NCI-H1930 (cell line): ENCODE measurements around the gene FAM234A.

Experiments
- DNase-seq, 2 experiments: peaks; one replicate each; lab custom pipeline; 2025; lab: John Stamatoyannopoulos, UW

FAM234A gene

GRCh38 chr16:301235-301634 lies 66.6 kb downstream of the FAM234A start:
- no peak for DNase-seq

- no peak for DNase-seq
Measured at GRCh38 chr16:301950-302349, 67.3 kb downstream of the FAM234A start.

GRCh38 chr16:303760-304505 lies 69.3 kb downstream of the FAM234A start:
- no peak for DNase-seq

DNA sequence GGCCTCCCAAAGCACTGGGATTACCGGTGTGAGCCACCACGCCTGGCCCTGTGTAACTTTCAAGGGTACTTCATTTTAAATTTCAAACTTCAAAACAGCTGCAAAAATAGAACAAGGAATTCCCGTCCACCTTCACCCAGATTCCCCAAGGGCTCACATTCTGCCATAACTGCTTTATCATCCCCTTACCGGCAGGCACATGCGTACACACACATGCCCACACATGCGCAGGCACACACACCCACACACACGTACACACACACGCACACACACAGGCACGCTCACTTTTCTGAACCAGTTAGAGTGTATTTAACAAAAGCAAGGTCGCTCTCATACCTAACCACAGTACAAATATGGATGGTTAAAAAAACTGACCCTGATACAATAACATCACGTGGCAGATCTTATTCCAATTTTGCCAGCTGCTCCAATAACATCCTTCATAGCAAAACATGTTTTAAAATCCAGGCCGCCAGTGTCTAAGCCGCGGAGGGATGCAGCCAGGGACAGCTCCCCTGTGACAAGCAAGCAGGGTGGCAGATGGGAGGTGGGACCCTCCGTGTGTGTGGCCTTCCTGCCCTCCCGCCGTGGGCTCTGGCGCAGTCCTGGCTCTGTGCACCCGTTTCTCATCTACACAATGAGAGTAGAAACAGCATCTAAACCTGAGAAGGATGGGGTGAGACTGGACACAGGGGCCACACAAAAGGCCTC lies 71.5 kb downstream of the FAM234A start:
- no peak for DNase-seq

- DNase-seq, result no peak
Measured at GRCh38 chr16:306911-307370, 72.3 kb downstream of the FAM234A start.

- no peak for DNase-seq
Measured at GRCh38 chr16:307691-308312, 73.2 kb downstream of the FAM234A start.

- no peak for DNase-seq
Measured at GRCh38 chr16:309476-309875, 74.9 kb downstream of the FAM234A start.

- no peak for DNase-seq
Measured at GRCh38 chr16:311725-312124, 77.1 kb downstream of the FAM234A start.

- no peak for DNase-seq
Measured at GRCh38 chr16:314351-314750, 79.7 kb downstream of the FAM234A start.

- no peak for DNase-seq
Measured at GRCh38 chr16:314795-315299, 80.2 kb downstream of the FAM234A start.
